IgD-negative memory B cell (primary cell): Measurements from ENCODE around the gene C1orf50. TPM values are rescaled to one million over a fixed set of nuclear protein-coding genes. Genes with fewer than 3 reads are reported as not detected.
A peak's percentile ranks its signal among the peaks of the same experiment; 100 is the strongest.
"Not testable (repeated sequence)": the region's sequence is repeated elsewhere in the genome, so short reads cannot be mapped to it uniquely, and the experiment has no call there.

ENCODE experiments used
- H3K27ac Mint-ChIP-seq, 3 donors: one replicate each; pipeline ENCODE4 v1.8.0; 2020 to 2022; ENCODE audit warnings: mild to moderate bottlenecking in 3 of 3, mixed read lengths in 3 of 3, moderate library complexity in 1 of 3
- H3K27me3 Mint-ChIP-seq: one replicate; pipeline ENCODE4 v1.8.0; 2021; ENCODE audit warnings: mixed read lengths
- H3K36me3 Mint-ChIP-seq: one replicate; pipeline ENCODE4 v1.8.0; 2020; ENCODE audit warnings: mild to moderate bottlenecking, mixed read lengths
- H3K4me1 Mint-ChIP-seq, 3 donors: one replicate each; pipeline ENCODE4 v1.8.0; 2020 to 2022; ENCODE audit warnings: mixed read lengths in 3 of 3, mild to moderate bottlenecking in 1 of 3
- H3K4me3 Mint-ChIP-seq, 4 donors: one replicate each; pipeline ENCODE4 v1.8.0; 2020 to 2022; ENCODE audit warnings: mild to moderate bottlenecking in 4 of 4, mixed read lengths in 4 of 4, moderate library complexity in 3 of 4
- H3K9me3 Mint-ChIP-seq, 3 donors: one replicate each; pipeline ENCODE4 v1.8.0; 2020 to 2021; ENCODE audit warnings: mixed read lengths in 3 of 3, mild to moderate bottlenecking in 1 of 3
- polyA plus RNA-seq: library from polyadenylated mRNA; unstranded; fragments of 300-500 nt; fragmentation: Illumina TruSeq; gene quantifications from one replicate; pipeline ENCODE4 v1.2.3, GENCODE V29; 2021

Gene C1orf50
- polyA plus RNA-seq, 1 donor from 2014 or later = 4.2 TPM

- Mint-ChIP-seq H3K9me3 (no peaks in the 10 kb centered on the region), H3K36me3 (no peaks in the 10 kb centered on the region), H3K27ac (peak overlapping the region in 1 of 3 donors; percentile 76), H3K4me1 (peaks cover 6 to 9% (median 7%) of the 10 kb centered on the region in 3 donors), H3K4me3 (peak overlapping the region in 2 of 4 donors; percentile 11 to 89), H3K27me3 (peaks cover 14% of the 10 kb centered on the region)
These were observed 19.0 kb downstream of the C1orf50 start for GRCh38 chr1:42786097-42786496.

- Mint-ChIP-seq H3K4me3 (no peak overlapping the region), H3K36me3 (peaks cover 3% of the 10 kb centered on the region), H3K27me3 (peaks cover 15% of the 10 kb centered on the region), H3K9me3 (no peaks in the 10 kb centered on the region), H3K4me1 (peaks cover 6 to 9% (median 6%) of the 10 kb centered on the region in 3 donors), H3K27ac (no peak overlapping the region)
These were observed 21.0 kb downstream of the C1orf50 start for GRCh38 chr1:42788021-42788420.

GRCh38 chr1:42793824-42794223 lies 26.8 kb downstream of the C1orf50 start:
- Mint-ChIP-seq H3K27me3 (peaks cover 3% of the 10 kb centered on the region), H3K36me3 (peaks cover 3% of the 10 kb centered on the region)

GRCh38 chr1:42797414-42797813 lies 30.4 kb downstream of the C1orf50 start:
- Mint-ChIP-seq H3K9me3 (no peaks in the 10 kb centered on the region), H3K36me3 (peaks cover 3% of the 10 kb centered on the region), H3K4me1 (no peaks in the 10 kb centered on the region), H3K4me3 (peak overlapping the region in 1 of 4 donors; percentile 39), H3K27ac (no peak overlapping the region), H3K27me3 (peaks cover 2% of the 10 kb centered on the region)

More at GRCh38 chr1:42793824-42794223, 26.8 kb downstream of the C1orf50 start:
- Mint-ChIP-seq H3K27ac (no peak overlapping the region), H3K9me3 (no peaks in the 10 kb centered on the region), H3K4me3 (no peak overlapping the region), H3K4me1 (no peaks in the 10 kb centered on the region)

- Mint-ChIP-seq H3K9me3 (no peaks in the 10 kb centered on the region), H3K36me3 (peaks cover 3% of the 10 kb centered on the region), H3K27me3 (peaks cover 2% of the 10 kb centered on the region), H3K27ac (no peak overlapping the region), H3K4me1 (no peaks in the 10 kb centered on the region), H3K4me3 (no peak overlapping the region)
These were observed 30.9 kb downstream of the C1orf50 start for GRCh38 chr1:42797979-42798378.

- no peaks in the 10 kb centered on the region for H3K27me3 Mint-ChIP-seq
- peaks cover 0 to 2% (median 0%) of the 10 kb centered on the region in 3 donors for H3K9me3 Mint-ChIP-seq
- H3K27ac Mint-ChIP-seq = no peak overlapping the region
- no peaks in the 10 kb centered on the region for H3K4me1 Mint-ChIP-seq
- H3K36me3 Mint-ChIP-seq = peaks cover 3% of the 10 kb centered on the region
- H3K4me3 Mint-ChIP-seq = no peak overlapping the region
These were observed 34.9 kb downstream of the C1orf50 start for GRCh38 chr1:42801832-42802473.

- Mint-ChIP-seq H3K27ac (no peak overlapping the region), H3K27me3 (no peaks in the 10 kb centered on the region), H3K9me3 (peaks cover 0 to 2% (median 0%) of the 10 kb centered on the region in 3 donors), H3K36me3 (peaks cover 5% of the 10 kb centered on the region), H3K4me1 (peaks cover 0 to 2% (median 0%) of the 10 kb centered on the region in 3 donors), H3K4me3 (no peak overlapping the region)
These were observed 39.1 kb downstream of the C1orf50 start for GRCh38 chr1:42806171-42806570.

GRCh38 chr1:42806593-42806992 lies 39.5 kb downstream of the C1orf50 start:
- Mint-ChIP-seq H3K9me3 (peaks cover 0 to 2% (median 0%) of the 10 kb centered on the region in 3 donors), H3K27me3 (no peaks in the 10 kb centered on the region), H3K4me1 (peaks cover 0 to 3% (median 2%) of the 10 kb centered on the region in 3 donors), H3K27ac (no peak overlapping the region), H3K4me3 (no peak overlapping the region), H3K36me3 (peaks cover 5% of the 10 kb centered on the region)

GRCh38 chr1:42807056-42807668 lies 40.1 kb downstream of the C1orf50 start:
- peaks cover 0 to 2% (median 0%) of the 10 kb centered on the region in 3 donors for H3K9me3 Mint-ChIP-seq
- H3K27me3 Mint-ChIP-seq = no peaks in the 10 kb centered on the region
- H3K4me1 Mint-ChIP-seq = peaks cover 0 to 4% (median 2%) of the 10 kb centered on the region in 3 donors
- no peak overlapping the region for H3K4me3 Mint-ChIP-seq
- peaks cover 5% of the 10 kb centered on the region for H3K36me3 Mint-ChIP-seq
- H3K27ac Mint-ChIP-seq = no peak overlapping the region

- not testable (repeated sequence) for H3K27ac Mint-ChIP-seq, H3K27me3 Mint-ChIP-seq, H3K9me3 Mint-ChIP-seq
- Mint-ChIP-seq H3K36me3 (peaks cover 14% of the 10 kb centered on the region), H3K4me1 (peaks cover 15 to 22% (median 19%) of the 10 kb centered on the region in 3 donors), H3K4me3 (peak overlapping the region in 1 of 4 donors; percentile 40)
These were observed 47.8 kb downstream of the C1orf50 start for GRCh38 chr1:42814815-42815214.

- Mint-ChIP-seq H3K9me3 (no peaks in the 10 kb centered on the region), H3K36me3 (peaks cover 9% of the 10 kb centered on the region), H3K4me3 (peak overlapping the region; percentile 84 to 93 (median 90)), H3K27ac (peak overlapping the region; percentile 51 to 94 (median 82)), H3K4me1 (peaks cover 15 to 22% (median 21%) of the 10 kb centered on the region in 3 donors), H3K27me3 (no peaks in the 10 kb centered on the region)
These were observed 49.0 kb downstream of the C1orf50 start for GRCh38 chr1:42815941-42816584.

- Mint-ChIP-seq H3K9me3 (no peaks in the 10 kb centered on the region), H3K36me3 (peaks cover 9% of the 10 kb centered on the region), H3K27me3 (no peaks in the 10 kb centered on the region), H3K4me3 (peak within 1 kb of the TSS; percentile 84 to 93 (median 90)), H3K4me1 (peaks cover 15 to 21% (median 19%) of the 10 kb centered on the region in 3 donors), H3K27ac (peak within 1 kb of the TSS; percentile 51 to 94 (median 82))
These were observed 49.8 kb downstream of the C1orf50 start, which contains the start of the genes ERMAP and SVBP for GRCh38 chr1:42816585-42817439. ERMAP (plus strand) TSS chr1:42817122; CDS start chr1:42830449, 13,327 bp downstream. SVBP (minus strand) TSS chr1:42817397; CDS start chr1:42816544, 853 bp downstream.

GRCh38 chr1:42817440-42817767 lies 50.4 kb downstream of the C1orf50 start:
- H3K4me3 Mint-ChIP-seq = peak overlapping the region; percentile 84 to 93 (median 88)

GRCh38 chr1:42817976-42818375 lies 50.9 kb downstream of the C1orf50 start:
- Mint-ChIP-seq H3K4me1 (peaks cover 15 to 20% (median 19%) of the 10 kb centered on the region in 3 donors), H3K9me3 (no peaks in the 10 kb centered on the region), H3K27me3 (no peaks in the 10 kb centered on the region), H3K36me3 (peaks cover 9% of the 10 kb centered on the region), H3K4me3 (peak overlapping the region; percentile 60 to 93 (median 86)), H3K27ac (peak overlapping the region in 1 of 3 donors; percentile 82)

More at GRCh38 chr1:42817440-42817767, 50.4 kb downstream of the C1orf50 start:
- Mint-ChIP-seq H3K36me3 (peaks cover 9% of the 10 kb centered on the region), H3K27me3 (no peaks in the 10 kb centered on the region), H3K9me3 (no peaks in the 10 kb centered on the region), H3K27ac (peak overlapping the region in 1 of 3 donors; percentile 82), H3K4me1 (peaks cover 15 to 21% (median 19%) of the 10 kb centered on the region in 3 donors)
